22Rv1 (cell line): ENCODE measurements around the gene PINK1.

ENCODE experiments used
- ZFX ChIP-seq: fragments of 450-650 bp; IDR thresholded peaks from 2 replicates; pipeline ENCODE4 v1.6.1; 2017; ENCODE audit warnings: antibody characterized with exemption, borderline replicate concordance
- TF ChIP-seq, protein P1 (sequence below): fragments of 450-650 bp; IDR thresholded peaks from 2 replicates; pipeline ENCODE4 v1.5.1; 2017; ENCODE audit warnings: mild to moderate bottlenecking

DNA sequence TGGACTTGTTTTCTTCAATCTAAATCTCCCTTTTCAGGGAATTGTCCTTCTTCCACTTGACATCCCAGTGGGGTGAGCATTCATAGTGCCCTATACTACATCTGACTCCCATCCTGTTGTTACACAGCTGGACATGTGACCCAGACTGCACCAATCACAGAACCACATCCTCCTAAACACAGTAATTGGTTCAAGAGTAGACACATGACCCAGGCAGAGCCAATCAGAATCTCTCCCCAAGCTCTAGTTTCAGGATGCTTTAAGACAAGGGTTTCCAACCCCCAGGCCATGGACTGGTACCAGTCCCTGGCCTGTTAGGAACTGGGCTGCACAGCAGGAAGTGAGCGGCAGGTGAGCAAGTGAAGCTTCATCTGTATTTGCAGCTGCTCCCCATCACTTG is 33.5 kb downstream of the PINK1 start:
- TF ChIP-seq, protein P1, sequence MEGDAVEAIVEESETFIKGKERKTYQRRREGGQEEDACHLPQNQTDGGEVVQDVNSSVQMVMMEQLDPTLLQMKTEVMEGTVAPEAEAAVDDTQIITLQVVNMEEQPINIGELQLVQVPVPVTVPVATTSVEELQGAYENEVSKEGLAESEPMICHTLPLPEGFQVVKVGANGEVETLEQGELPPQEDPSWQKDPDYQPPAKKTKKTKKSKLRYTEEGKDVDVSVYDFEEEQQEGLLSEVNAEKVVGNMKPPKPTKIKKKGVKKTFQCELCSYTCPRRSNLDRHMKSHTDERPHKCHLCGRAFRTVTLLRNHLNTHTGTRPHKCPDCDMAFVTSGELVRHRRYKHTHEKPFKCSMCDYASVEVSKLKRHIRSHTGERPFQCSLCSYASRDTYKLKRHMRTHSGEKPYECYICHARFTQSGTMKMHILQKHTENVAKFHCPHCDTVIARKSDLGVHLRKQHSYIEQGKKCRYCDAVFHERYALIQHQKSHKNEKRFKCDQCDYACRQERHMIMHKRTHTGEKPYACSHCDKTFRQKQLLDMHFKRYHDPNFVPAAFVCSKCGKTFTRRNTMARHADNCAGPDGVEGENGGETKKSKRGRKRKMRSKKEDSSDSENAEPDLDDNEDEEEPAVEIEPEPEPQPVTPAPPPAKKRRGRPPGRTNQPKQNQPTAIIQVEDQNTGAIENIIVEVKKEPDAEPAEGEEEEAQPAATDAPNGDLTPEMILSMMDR, result no peak
- TF ChIP-seq ZFX, result no peak
